SU-DHL-6 (cell line): Measurements from ENCODE around the gene MED31.

Source experiments
- H2AFZ ChIP-seq: fragments of 200-600 bp; sonication (generic); 2 replicates; pipeline ENCODE4 v1.6.1; 2014; ENCODE audit warnings: low read depth, mild to moderate bottlenecking, moderate library complexity, mixed read lengths, antibody characterized with exemption, low read length; ENCODE audit not compliant: severe bottlenecking
- H3F3A ChIP-seq: fragments of 200-600 bp; shearing (Covaris generic); 2 replicates; pipeline ENCODE4 v1.6.0; 2016; ENCODE audit warnings: antibody characterized with exemption, mild to moderate bottlenecking; ENCODE audit not compliant: insufficient read depth
- H3K27ac ChIP-seq: fragments of 200-600 bp; sonication (generic); 2 replicates; pipeline ENCODE4 v1.5.1; 2016; ENCODE audit warnings: low read depth, mild to moderate bottlenecking, low read length, moderate library complexity, mixed read lengths
- H3K27me3 ChIP-seq: fragments of 200-600 bp; sonication (generic), shearing (Covaris generic); 2 replicates; pipeline ENCODE4 v1.6.0; 2014; ENCODE audit warnings: mild to moderate bottlenecking, low read length
- H3K36me3 ChIP-seq: fragments of 200-600 bp; sonication (generic); 2 replicates; pipeline ENCODE4 v1.6.1; 2014; ENCODE audit warnings: mild to moderate bottlenecking, low read length, mixed read lengths
- H3K4me2 ChIP-seq: fragments of 300-600, 200-600 bp; shearing (Covaris generic), sonication (generic); 2 replicates; pipeline ENCODE4 v1.6.0; 2014; ENCODE audit warnings: low read length, low read depth, mild to moderate bottlenecking; ENCODE audit not compliant: poor library complexity, severe bottlenecking
- H3K4me3 ChIP-seq: fragments of 200-600 bp; sonication (generic); 2 replicates; pipeline ENCODE4 v1.5.1; 2014; ENCODE audit warnings: antibody characterized with exemption, low read length, mild to moderate bottlenecking, mixed read lengths; ENCODE audit not compliant: insufficient read depth, poor library complexity, severe bottlenecking
- H3K79me2 ChIP-seq: fragments of 200-600 bp; sonication (generic); 2 replicates; pipeline ENCODE4 v1.6.1; 2014; ENCODE audit warnings: mild to moderate bottlenecking, low read length, moderate library complexity; ENCODE audit not compliant: insufficient read depth
- H3K9ac ChIP-seq: fragments of 200-600 bp; sonication (generic); 2 replicates; pipeline ENCODE4 v1.7.0; 2014; ENCODE audit warnings: mild to moderate bottlenecking, low read length
- H3K9me2 ChIP-seq: fragments of 200-600 bp; sonication (generic); replicated peaks from 2 replicates; pipeline ENCODE4 v1.6.1; 2014; ENCODE audit warnings: low read length; ENCODE audit not compliant: insufficient read depth
- H3K9me3 ChIP-seq: fragments of 200-600 bp; sonication (generic); 2 replicates; pipeline ENCODE4 v1.6.1; 2014; ENCODE audit warnings: low read length, mixed read lengths; ENCODE audit not compliant: insufficient read depth
- H4K20me1 ChIP-seq: fragments of 200-600 bp; sonication (generic); 2 replicates; pipeline ENCODE4 v1.6.1; 2014; ENCODE audit warnings: low read depth, mild to moderate bottlenecking, antibody characterized with exemption, low read length, moderate library complexity, mixed read lengths
- CTCF ChIP-seq: fragments of 200-600 bp; sonication (generic); IDR thresholded peaks from one replicate; pipeline ENCODE4 v1.5.1; 2017; ENCODE audit warnings: antibody characterized with exemption, mild to moderate bottlenecking, low read length, moderate library complexity; ENCODE audit not compliant: insufficient read depth, poor library complexity, severe bottlenecking
- EZH2phosphoT487 ChIP-seq: fragments of 200-600 bp; sonication (generic), shearing (Covaris generic); conservative IDR thresholded peaks from 2 replicates; pipeline ENCODE4 v1.6.1; 2018; ENCODE audit warnings: mild to moderate bottlenecking, antibody characterized with exemption, low read length, moderate library complexity, mixed read lengths

MED31 gene

DNA sequence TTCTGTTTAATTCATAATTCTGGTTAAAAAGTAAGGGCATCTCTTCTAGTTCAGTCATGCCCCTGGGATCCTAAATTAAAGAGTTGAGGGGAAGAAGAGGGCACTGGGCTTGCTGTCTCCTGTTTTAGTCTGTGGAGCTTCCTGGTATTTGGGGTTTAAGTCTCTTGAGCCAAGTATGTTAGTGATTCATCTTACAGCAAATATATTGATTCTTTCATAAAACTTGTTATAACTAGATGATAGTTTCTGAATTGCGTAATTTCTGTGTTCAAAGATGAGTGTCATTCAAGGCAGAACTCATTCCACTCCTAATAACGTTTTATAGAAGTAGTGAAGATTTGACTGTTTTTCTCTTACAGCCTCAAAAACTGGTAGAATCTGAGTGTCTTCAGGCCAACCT, 8.8 kb downstream of the MED31 start:
- H3K79me2 ChIP-seq: peaks cover 15% of the 10 kb centered on the region
- peak overlapping the region; percentile 74 for H3K4me2 ChIP-seq
- H2AFZ ChIP-seq: no peak overlapping the region
- TF ChIP-seq EZH2phosphoT487 (no peak), CTCF (no peak)
- H3F3A ChIP-seq: peaks cover 5% of the 10 kb centered on the region; the same call in 1 of the 2 replicates
- H4K20me1 ChIP-seq: no peaks in the 10 kb centered on the region
- H3K27ac ChIP-seq: no peak overlapping the region
- H3K27me3 ChIP-seq: no peaks in the 10 kb centered on the region
- no peaks in the 10 kb centered on the region; the same call in 1 of the 2 replicates for H3K36me3 ChIP-seq
- no peaks in the 10 kb centered on the region for H3K9me2 ChIP-seq
- no peak overlapping the region for H3K4me3 ChIP-seq
- H3K9ac ChIP-seq: peak overlapping the region; percentile 80
- no peaks in the 10 kb centered on the region for H3K9me3 ChIP-seq

DNA sequence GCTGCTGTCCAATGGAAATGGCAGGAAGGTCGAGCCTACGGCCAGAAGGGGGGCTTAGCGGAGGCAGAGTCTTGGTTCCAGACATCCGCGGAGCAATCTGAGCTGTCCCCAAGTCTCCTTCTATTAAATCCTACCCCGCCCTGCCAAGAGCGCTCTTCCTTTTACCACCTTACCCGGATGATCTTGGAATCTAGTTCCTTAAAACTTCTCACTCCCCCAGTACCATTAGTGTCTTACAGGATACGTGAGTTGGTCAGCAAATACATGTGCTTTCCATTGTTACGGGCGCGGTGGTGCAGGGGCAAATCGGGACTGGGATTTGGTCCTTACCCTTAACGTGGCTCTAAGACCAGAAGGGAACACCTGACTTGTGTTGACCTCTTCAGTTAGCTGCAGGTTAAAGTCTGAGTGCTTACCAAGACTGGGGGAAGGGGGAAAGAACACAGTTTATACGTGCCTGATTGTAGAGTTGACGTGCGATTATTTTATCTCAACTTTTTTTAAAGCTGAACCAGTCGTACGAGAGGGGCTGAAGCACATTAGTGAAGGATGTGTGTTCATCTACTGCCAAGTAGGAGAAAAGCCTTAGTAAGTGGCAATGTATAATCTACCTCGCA, 10.1 kb downstream of the MED31 start:
- no peaks in the 10 kb centered on the region for H4K20me1 ChIP-seq
- H3K9me3 ChIP-seq: no peaks in the 10 kb centered on the region
- H3K79me2 ChIP-seq: peaks cover 15% of the 10 kb centered on the region

GRCh38 chr17:6640536-6641246, 10.7 kb downstream of the MED31 start, which contains the start of the genes KIAA0753 and TXNDC17:
Gene KIAA0753, minus strand, starts transcription at chr17:6640711. Its CDS starts 5,608 bp downstream, at chr17:6635103.
Gene TXNDC17, plus strand, starts transcription at chr17:6641060. Its CDS starts 23 bp downstream, at chr17:6641083.
- Histone ChIP-seq H3K27me3 (no peaks in the 10 kb centered on the region), H3K9me3 (no peaks in the 10 kb centered on the region), H4K20me1 (no peaks in the 10 kb centered on the region), H3K9me2 (no peaks in the 10 kb centered on the region), H3K79me2 (peaks cover 15% of the 10 kb centered on the region), H3K9ac (peak within 1 kb of the TSS; percentile 80), H2AFZ (peak within 1 kb of the TSS; percentile 95), H3K36me3 (no peaks in the 10 kb centered on the region; the same call in 1 of the 2 replicates), H3K4me2 (peak within 1 kb of the TSS; percentile 74), H3F3A (peaks cover 5% of the 10 kb centered on the region; the same call in 1 of the 2 replicates), H3K4me3 (peak within 1 kb of the TSS; percentile 82), H3K27ac (peak within 1 kb of the TSS; percentile 83)
- TF ChIP-seq CTCF (no peak), EZH2phosphoT487 (no peak)

More for the DNA sequence above, 10.1 kb downstream of the MED31 start:
- Histone ChIP-seq H3K4me2 (peak overlapping the region; percentile 74), H3K9ac (peak overlapping the region; percentile 80), H3K9me2 (no peaks in the 10 kb centered on the region), H3K27me3 (no peaks in the 10 kb centered on the region), H3K36me3 (no peaks in the 10 kb centered on the region; the same call in 1 of the 2 replicates), H3F3A (peaks cover 5% of the 10 kb centered on the region; the same call in 1 of the 2 replicates), H3K4me3 (peak overlapping the region; percentile 82), H3K27ac (peak overlapping the region; percentile 83), H2AFZ (peak overlapping the region; percentile 95)
- TF ChIP-seq EZH2phosphoT487 (no peak), CTCF (no peak)
